NB4 (cell line): Measurements from ENCODE around the gene FERMT2.

Experiments used
- DNase-seq: peaks from one replicate; pipeline ENCODE4 v3.0.0; 2010; ENCODE audit warnings: low read depth
- H3K4me3 ChIP-seq: one replicate; pipeline ENCODE4 v1.5.1; 2011; ENCODE audit warnings: mild to moderate bottlenecking, low read depth, low read length, moderate library complexity
- MYC ChIP-seq: IDR thresholded peaks from 2 replicates; pipeline ENCODE4 v1.6.1; 2011; ENCODE audit warnings: low read depth, low read length
- POLR2A ChIP-seq: IDR thresholded peaks from 2 replicates; pipeline ENCODE4 v1.6.1; 2011; ENCODE audit warnings: mild to moderate bottlenecking; ENCODE audit not compliant: insufficient read length; ENCODE audit errors: extremely low read depth
- TF ChIP-seq, protein P1 (sequence below): IDR thresholded peaks from one replicate; pipeline ENCODE4 v1.5.1; 2012; ENCODE audit warnings: low read depth, low read length
- TF ChIP-seq, protein P2 (sequence below): IDR thresholded peaks from 2 replicates; pipeline ENCODE4 v1.6.1; 2011; ENCODE audit warnings: low read depth, low read length

Gene FERMT2

GRCh38 chr14:52960627-52961026 is 9.8 kb upstream of the FERMT2 start:
- TF ChIP-seq, protein P1, sequence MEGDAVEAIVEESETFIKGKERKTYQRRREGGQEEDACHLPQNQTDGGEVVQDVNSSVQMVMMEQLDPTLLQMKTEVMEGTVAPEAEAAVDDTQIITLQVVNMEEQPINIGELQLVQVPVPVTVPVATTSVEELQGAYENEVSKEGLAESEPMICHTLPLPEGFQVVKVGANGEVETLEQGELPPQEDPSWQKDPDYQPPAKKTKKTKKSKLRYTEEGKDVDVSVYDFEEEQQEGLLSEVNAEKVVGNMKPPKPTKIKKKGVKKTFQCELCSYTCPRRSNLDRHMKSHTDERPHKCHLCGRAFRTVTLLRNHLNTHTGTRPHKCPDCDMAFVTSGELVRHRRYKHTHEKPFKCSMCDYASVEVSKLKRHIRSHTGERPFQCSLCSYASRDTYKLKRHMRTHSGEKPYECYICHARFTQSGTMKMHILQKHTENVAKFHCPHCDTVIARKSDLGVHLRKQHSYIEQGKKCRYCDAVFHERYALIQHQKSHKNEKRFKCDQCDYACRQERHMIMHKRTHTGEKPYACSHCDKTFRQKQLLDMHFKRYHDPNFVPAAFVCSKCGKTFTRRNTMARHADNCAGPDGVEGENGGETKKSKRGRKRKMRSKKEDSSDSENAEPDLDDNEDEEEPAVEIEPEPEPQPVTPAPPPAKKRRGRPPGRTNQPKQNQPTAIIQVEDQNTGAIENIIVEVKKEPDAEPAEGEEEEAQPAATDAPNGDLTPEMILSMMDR = no peak
- no peak for TF ChIP-seq POLR2A
- TF ChIP-seq MYC = no peak
- TF ChIP-seq, protein P2, sequence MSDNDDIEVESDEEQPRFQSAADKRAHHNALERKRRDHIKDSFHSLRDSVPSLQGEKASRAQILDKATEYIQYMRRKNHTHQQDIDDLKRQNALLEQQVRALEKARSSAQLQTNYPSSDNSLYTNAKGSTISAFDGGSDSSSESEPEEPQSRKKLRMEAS = no peak
- no peak overlapping the region for H3K4me3 ChIP-seq
- DNase-seq = no peak

DNA sequence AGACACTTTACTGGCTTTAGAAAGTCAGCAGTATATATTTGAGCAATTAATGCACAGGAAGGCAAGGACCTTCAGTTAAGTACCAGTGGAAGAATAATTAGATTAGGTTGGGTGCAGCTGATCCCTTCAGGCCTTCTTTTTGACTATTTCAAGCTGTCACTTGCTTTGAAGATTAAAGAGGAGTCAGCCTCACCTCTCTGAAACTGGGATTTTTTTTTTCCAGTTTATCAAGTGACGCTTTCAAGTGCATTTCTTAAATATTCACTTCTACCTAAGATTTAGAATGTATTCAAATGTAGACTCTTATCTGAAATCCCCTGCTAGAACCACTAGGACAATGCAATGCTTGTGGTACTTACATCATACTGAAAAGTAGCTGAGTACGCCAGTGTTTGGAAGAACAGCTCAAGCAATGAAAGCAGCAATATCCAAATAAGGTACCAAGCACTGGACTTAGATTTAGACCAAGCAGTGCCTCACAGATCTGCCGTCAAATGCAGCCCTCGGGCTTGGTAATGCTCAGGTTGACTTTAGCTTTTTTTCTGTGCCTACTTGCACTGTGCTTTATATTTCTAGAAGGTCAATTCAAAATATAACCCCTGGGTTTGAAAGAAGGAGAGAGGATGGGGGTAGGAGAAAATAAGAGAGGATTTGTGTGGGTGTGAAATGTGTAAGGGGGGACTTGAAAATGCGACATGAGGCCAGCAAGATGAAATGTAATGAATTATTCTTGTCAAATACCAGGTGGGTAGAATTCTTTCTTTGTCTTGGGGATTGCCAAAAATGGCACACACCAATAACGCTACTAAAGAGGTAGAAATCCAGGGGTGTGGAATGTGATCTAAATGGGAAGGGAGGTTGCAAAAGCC is 3.7 kb upstream of the FERMT2 start:
- no peak overlapping the region for H3K4me3 ChIP-seq
- TF ChIP-seq, protein P2 = no peak
- TF ChIP-seq, protein P1 = no peak
- no peak for TF ChIP-seq POLR2A
- no peak for TF ChIP-seq MYC
- DNase-seq = no peak

- no peak overlapping the region for H3K4me3 ChIP-seq
- DNase-seq = peak; percentile 15
Observed at GRCh38 chr14:52951681-52952554, 1.1 kb upstream of the FERMT2 start.

GRCh38 chr14:52950410-52950897 is 396 bp downstream of the FERMT2 start:
- TF ChIP-seq MYC (no peak), POLR2A (no peak)
- TF ChIP-seq, protein P2 = no peak
- TF ChIP-seq, protein P1 = no peak
- H3K4me3 ChIP-seq = no peak overlapping the region
- peak; percentile 2 for DNase-seq

More at GRCh38 chr14:52951681-52952554, 1.1 kb upstream of the FERMT2 start:
- no peak for TF ChIP-seq POLR2A
- no peak for TF ChIP-seq MYC
- TF ChIP-seq, protein P2 = no peak
- TF ChIP-seq, protein P1 = no peak

DNA sequence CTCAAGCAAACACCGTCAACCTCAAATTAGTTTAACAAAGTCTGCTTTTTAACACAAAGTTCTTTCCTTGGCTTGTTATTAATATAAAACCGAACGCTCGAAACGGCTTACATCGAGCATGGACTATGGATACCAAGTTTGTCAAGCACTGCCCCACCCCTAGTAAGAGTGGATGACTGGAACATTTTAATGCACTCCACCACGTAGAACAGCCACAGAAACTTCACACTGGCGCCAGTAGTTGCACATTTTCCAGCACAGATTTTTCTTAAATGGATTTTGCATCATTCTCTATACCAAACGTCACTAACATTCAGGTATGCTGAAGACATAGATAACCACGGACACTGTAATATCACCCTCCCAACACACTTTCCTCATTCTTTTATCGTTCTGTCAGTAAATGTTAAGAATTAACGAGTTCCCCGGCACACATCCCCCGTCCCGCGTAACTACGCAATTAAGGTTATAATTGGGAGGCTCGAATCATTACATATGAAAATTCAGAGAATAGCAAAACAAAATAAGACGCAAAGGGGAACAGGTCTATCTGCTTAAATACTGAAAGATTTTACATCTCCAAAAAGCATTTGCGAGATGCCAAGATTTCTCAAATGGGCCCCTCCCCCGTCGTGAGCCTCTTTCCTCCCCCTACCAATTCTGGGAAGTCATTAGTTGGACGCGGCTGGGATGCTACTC is 990 bp downstream of the FERMT2 start:
- no peak for DNase-seq

More for the DNA sequence above, 990 bp downstream of the FERMT2 start:
- TF ChIP-seq, protein P2 = no peak
- no peak for TF ChIP-seq POLR2A
- TF ChIP-seq, protein P1 = no peak
- no peak for TF ChIP-seq MYC
- H3K4me3 ChIP-seq = no peak overlapping the region
